WI38 (cell line): Measurements from ENCODE around the gene MACROD2.

ENCODE experiments used
- H3K4me3 ChIP-seq: 2 replicates; pipeline ENCODE4 v1.5.1; 2011; ENCODE audit warnings: low read depth, mild to moderate bottlenecking, control low read depth, low read length
- TF ChIP-seq, protein P1 (sequence below): IDR thresholded peaks from 2 replicates; pipeline ENCODE4 v1.5.1; 2012; ENCODE audit warnings: low read depth, mild to moderate bottlenecking, control low read depth, low read length

Gene MACROD2

DNA sequence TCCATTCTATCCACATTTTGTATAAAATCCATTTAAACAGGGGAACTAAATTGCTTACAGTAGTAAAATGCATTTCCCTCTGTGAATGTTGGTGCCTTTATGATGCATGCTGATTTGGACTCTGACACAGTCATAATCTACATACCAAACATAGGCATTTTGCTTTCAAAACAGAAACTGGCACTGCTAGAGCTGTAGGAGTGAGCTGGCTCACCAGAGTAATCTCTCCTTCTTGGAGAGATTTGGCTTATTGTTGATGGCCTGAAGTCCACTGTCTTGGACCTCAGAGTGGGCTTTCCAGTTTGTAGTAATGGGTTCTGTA lies 705.3 kb downstream of the MACROD2 start:
- H3K4me3 ChIP-seq: no peak overlapping the region

DNA sequence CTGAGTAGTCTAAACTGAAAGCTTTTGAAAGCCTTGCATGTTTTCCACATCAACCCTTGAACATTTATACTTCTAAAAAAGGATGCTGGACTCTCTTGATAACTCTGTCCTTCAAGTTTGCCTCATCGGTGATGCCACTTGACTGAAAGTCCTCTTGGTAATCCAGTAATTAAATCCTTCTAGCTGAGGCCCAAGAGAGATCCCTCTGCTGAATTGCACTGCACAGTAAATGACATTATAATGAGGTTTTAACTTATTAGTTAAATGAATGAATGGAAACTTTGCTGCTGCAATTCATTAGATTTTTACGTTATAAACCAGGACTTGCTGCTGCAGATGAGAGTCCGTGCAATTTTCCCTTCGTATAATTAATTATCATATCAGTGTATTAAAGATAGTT lies 706.0 kb downstream of the MACROD2 start:
- H3K4me3 ChIP-seq: no peak overlapping the region
- TF ChIP-seq, protein P1, sequence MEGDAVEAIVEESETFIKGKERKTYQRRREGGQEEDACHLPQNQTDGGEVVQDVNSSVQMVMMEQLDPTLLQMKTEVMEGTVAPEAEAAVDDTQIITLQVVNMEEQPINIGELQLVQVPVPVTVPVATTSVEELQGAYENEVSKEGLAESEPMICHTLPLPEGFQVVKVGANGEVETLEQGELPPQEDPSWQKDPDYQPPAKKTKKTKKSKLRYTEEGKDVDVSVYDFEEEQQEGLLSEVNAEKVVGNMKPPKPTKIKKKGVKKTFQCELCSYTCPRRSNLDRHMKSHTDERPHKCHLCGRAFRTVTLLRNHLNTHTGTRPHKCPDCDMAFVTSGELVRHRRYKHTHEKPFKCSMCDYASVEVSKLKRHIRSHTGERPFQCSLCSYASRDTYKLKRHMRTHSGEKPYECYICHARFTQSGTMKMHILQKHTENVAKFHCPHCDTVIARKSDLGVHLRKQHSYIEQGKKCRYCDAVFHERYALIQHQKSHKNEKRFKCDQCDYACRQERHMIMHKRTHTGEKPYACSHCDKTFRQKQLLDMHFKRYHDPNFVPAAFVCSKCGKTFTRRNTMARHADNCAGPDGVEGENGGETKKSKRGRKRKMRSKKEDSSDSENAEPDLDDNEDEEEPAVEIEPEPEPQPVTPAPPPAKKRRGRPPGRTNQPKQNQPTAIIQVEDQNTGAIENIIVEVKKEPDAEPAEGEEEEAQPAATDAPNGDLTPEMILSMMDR: no peak

More for the DNA sequence above, 705.3 kb downstream of the MACROD2 start:
- TF ChIP-seq, protein P1: no peak

DNA sequence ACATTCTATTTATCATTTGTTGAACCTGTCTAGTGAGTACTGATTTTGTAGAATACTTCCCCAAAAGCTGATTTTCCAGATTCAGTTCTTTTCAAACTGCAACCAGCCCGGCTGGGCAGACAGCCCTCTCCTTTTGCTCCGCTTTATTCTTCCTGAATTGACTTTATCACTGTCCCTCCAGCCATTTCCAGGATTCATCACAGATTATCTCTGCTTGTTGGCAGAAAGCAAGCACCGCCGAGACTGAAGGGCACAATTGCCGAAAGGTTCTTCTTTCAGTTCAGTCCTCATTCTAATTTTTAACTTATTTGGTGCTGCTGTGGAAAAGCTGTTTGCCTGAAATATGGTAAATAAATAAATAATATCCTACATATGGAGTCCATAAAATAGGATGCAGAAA lies 711.2 kb downstream of the MACROD2 start:
- H3K4me3 ChIP-seq: no peak overlapping the region
- TF ChIP-seq, protein P1: no peak

DNA sequence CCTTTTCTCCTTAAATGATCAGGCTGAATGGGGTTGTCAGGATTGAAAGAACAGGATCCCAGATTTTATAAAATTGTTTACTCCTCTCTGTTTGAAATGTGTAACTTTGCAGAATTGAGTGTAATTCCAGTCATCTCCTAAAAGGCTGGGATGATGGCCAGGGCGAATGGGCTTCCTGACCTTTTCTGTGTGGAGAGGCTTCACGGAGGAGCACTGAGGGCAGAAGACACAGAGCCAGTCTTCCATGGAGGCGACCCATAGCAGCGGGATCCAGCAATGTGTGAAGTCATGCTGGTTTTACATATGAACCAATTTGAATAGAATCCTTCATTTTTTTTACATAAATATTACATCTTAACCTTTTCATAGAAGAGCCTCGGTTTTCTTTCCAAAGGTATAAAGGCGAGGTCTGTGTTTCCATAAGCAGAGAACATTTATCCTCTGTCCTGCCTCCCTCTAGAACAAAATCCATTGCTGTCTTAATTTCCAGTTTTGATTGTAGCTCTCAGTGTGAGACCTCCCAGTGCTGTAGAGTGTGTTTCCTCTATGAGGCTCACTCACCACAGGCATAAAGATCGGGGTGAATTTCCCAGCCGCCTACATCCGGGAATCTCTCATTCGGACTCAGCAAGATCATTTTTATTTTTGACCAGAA lies 711.8 kb downstream of the MACROD2 start:
- no peak overlapping the region for H3K4me3 ChIP-seq
- TF ChIP-seq, protein P1: no peak

DNA sequence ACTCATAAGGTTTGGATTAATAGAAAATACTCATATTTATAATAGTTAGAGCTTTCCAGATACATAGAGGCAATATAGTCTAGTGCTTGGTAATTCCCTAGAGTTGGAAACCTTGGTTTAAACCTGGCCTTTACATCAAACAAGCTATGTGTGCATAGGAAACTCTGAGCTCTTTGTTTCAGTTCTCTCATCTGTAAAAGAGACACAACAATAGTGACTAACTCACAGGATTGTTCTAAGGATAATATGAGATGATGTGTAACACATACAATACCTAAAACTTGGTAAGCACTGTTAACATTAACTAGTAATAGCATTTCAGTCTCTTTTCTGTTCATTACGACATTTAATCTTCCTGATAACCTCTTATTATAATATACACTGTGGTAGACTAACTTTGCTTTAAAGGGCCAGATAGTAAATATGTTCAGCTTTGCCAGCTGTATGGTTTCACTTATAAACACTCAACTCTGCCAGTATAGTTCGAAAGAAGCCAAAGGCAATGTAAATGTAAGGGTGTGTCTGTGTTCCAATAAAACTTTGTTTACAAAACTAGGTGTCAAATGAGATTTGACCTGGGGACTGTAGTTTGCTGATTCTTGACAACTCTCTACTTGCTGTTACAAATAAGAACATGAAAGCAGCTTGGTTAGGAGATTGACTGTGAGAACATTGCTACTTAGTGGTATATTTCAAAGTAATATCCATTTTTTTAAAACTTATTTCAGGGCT lies 712.7 kb downstream of the MACROD2 start:
- H3K4me3 ChIP-seq: no peak overlapping the region
- TF ChIP-seq, protein P1: no peak

DNA sequence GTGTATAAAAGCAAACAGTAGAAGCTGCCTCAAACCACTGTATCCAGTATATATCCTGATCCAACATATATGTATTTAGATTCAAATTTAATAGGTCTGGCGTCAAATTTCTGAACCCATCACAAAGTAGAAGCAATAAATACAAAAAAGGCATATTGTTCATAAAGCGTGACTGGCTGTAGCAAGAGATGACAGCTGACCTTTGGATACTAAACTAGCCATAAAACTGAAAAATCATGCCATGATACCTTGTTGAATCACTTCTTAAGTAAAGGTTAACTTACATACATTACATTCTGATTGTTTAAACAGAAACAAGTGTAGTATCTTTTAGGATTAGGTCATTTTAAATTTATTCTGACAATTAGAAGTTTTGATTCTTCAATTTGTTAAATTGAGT lies 714.1 kb downstream of the MACROD2 start:
- H3K4me3 ChIP-seq: no peak overlapping the region
- TF ChIP-seq, protein P1: no peak

DNA sequence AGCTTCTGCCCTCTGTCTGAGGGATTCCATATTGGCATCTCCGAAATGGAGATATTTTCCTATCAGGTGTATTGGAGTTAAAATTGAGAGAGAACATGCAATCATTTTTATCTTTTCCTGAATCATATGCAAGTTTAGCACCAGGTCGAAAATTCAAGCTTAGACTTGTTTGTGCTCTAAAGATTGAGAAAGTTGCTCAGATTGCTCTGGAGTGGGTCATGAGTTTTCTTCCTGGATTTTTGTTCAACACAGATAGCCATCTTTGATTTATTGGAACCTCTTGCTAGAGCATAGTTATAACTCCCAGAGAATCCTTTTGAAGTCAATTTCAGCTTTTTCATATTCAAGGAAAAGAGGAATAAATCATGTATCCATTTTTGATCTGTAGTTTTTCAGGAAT lies 715.6 kb downstream of the MACROD2 start:
- TF ChIP-seq, protein P1: no peak
- H3K4me3 ChIP-seq: no peak overlapping the region
